Ovary (tissue), 3 donors: ENCODE data around the gene CADPS2.

Source experiments
- CTCF ChIP-seq, 3 donors: fragments of 450-650 bp in 2 of 3; fragments of 200-600 bp in 1 of 3; IDR thresholded peaks; one replicate each; pipeline versions ENCODE4 v1.5.1 to v1.8.0; 2016 to 2022; ENCODE audit warnings: antibody characterized with exemption in 3 of 3, mild to moderate bottlenecking in 1 of 3
- POLR2A ChIP-seq: fragments of 450-650 bp; IDR thresholded peaks from one replicate; pipeline ENCODE4 v1.6.1; 2017; ENCODE audit warnings: antibody characterized with exemption, mild to moderate bottlenecking, moderate library complexity
- donor health status: DM: no; HTN: no; CAD: no.

GRCh38 chr7:122561326-122561725, 324.9 kb downstream of the CADPS2 start:
- TF ChIP-seq CTCF (IDR thresholded peaks at IDR 0.05) = no peak
- no peak for TF ChIP-seq POLR2A
